ENCODE measurements around the gene SNX10. TPM values are rescaled to one million over a fixed set of nuclear protein-coding genes. Genes with fewer than 3 reads are reported as not detected.

The SNX10 gene
- polyA plus RNA-seq, 4 donors: 1.3 to 12.4 (median 4.9) TPM

DNA sequence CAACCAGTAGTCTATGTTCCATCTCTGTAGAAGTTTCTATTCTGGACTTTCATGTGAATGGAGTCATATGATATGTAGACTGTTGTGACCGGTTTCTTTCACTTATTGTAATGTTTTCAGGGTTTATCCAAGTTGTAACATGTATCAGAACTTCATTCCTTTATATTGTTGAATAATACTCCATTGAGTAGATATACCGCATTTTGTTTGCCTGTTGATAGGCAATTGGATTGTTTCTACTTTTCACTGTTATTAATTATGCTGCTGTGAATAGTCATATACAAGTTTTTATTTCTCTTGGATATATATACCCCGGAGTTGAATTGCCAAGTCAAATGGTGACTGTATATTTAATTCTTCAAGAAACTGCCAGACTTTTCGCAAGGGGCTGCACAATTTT, 40.1 kb downstream of the SNX10 start:
- no peaks in the 10 kb centered on the region for H3K9me3 ChIP-seq (ENCODE audit: control insufficient read depth in 2 of 2, insufficient read depth in 1 of 2, low read depth in 1 of 2, low read length in 1 of 2)
- DNase-seq (no peak), FAIRE-seq (no peak)
- WGBS, 3 donors: 72 to 85% (median 80%) methylated on average over 4 of the region's 4 CpGs
- peaks cover 0 to 4% (median 0%) of the 10 kb centered on the region in 3 donors for H3K36me3 ChIP-seq (ENCODE audit: control insufficient read depth in 3 of 3, insufficient read depth in 2 of 3, low read depth in 1 of 3, low read length in 3 of 3)
- no peaks in the 10 kb centered on the region for H3K4me1 ChIP-seq (ENCODE audit: control insufficient read depth in 3 of 3, insufficient read depth in 2 of 3, low read depth in 1 of 3, low read length in 2 of 3)
- H3K4me3 ChIP-seq (ENCODE audit: low read depth in 1 of 3, low read length in 3 of 3): no peak overlapping the region
- no peaks in the 10 kb centered on the region for H3K27me3 ChIP-seq (ENCODE audit: control insufficient read depth in 3 of 3, insufficient read depth in 3 of 3, low read length in 3 of 3)
- no peak overlapping the region for H3K27ac ChIP-seq (ENCODE audit: low read depth in 1 of 3, low read length in 2 of 3)

- no peaks in the 10 kb centered on the region for H3K4me1 ChIP-seq (ENCODE audit: control insufficient read depth in 3 of 3, insufficient read depth in 2 of 3, low read depth in 1 of 3, low read length in 2 of 3)
- H3K27ac ChIP-seq (ENCODE audit: low read depth in 1 of 3, low read length in 2 of 3): no peak overlapping the region
- DNase-seq: no peak
- no peaks in the 10 kb centered on the region for H3K27me3 ChIP-seq (ENCODE audit: control insufficient read depth in 3 of 3, insufficient read depth in 3 of 3, low read length in 3 of 3)
- WGBS, 3 donors: 74 to 95% (median 94%) methylated on average over 2 of the region's 2 CpGs
- no peak overlapping the region for H3K4me3 ChIP-seq (ENCODE audit: low read depth in 1 of 3, low read length in 3 of 3)
- no peak for FAIRE-seq
- H3K36me3 ChIP-seq (ENCODE audit: control insufficient read depth in 3 of 3, insufficient read depth in 2 of 3, low read depth in 1 of 3, low read length in 3 of 3): peaks cover 0 to 4% (median 0%) of the 10 kb centered on the region in 3 donors
- H3K9me3 ChIP-seq (ENCODE audit: control insufficient read depth in 2 of 2, insufficient read depth in 1 of 2, low read depth in 1 of 2, low read length in 1 of 2): no peaks in the 10 kb centered on the region
These were observed 41.0 kb downstream of the SNX10 start for GRCh38 chr7:26332698-26333097.

DNA sequence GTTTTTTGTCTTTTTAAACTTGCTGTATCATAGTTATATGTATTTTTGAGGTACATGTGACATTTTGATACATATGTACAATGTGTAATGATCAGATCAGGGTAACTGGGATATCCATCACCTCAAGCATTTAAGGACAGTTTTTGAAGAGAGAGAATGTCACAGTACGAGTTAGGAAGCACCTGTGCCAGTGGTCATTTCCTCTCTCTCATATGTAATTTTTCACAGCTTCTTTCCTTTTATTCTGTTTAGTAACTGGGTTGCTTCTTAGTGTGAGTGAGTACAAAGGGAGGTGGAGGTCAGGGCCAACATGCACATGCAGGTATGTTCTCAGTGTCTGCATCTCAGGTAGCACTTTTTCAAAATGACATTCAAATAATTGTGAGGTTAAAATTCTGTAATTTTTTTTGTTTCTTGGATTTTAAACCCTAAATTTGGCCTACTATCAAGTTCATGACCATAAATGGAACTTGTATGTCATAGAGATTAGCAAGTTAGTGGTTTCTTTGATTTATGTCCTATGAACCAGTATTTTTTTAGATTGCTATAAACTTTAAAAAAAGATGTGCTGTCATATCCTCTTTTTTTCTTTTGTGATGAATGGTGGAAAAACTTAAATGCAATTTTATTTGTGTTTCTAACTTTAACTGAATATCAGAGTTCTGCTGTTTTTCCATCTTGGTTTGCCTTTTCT, 42.7 kb downstream of the SNX10 start:
- FAIRE-seq: no peak
- H3K27me3 ChIP-seq (ENCODE audit: control insufficient read depth in 3 of 3, insufficient read depth in 3 of 3, low read length in 3 of 3): no peaks in the 10 kb centered on the region
- H3K9me3 ChIP-seq (ENCODE audit: control insufficient read depth in 2 of 2, insufficient read depth in 1 of 2, low read depth in 1 of 2, low read length in 1 of 2): peaks cover 0 to 2% of the 10 kb centered on the region in 2 donors
- no peak overlapping the region for H3K4me3 ChIP-seq (ENCODE audit: low read depth in 1 of 3, low read length in 3 of 3)
- WGBS, 3 donors: 71 to 94% (median 77%) methylated on average over 1 of the region's 1 CpG
- H3K27ac ChIP-seq (ENCODE audit: low read depth in 1 of 3, low read length in 2 of 3): no peak overlapping the region
- H3K36me3 ChIP-seq (ENCODE audit: control insufficient read depth in 3 of 3, insufficient read depth in 2 of 3, low read depth in 1 of 3, low read length in 3 of 3): peaks cover 0 to 2% (median 0%) of the 10 kb centered on the region in 3 donors
- no peaks in the 10 kb centered on the region for H3K4me1 ChIP-seq (ENCODE audit: control insufficient read depth in 3 of 3, insufficient read depth in 2 of 3, low read depth in 1 of 3, low read length in 2 of 3)
- DNase-seq: no peak

DNA sequence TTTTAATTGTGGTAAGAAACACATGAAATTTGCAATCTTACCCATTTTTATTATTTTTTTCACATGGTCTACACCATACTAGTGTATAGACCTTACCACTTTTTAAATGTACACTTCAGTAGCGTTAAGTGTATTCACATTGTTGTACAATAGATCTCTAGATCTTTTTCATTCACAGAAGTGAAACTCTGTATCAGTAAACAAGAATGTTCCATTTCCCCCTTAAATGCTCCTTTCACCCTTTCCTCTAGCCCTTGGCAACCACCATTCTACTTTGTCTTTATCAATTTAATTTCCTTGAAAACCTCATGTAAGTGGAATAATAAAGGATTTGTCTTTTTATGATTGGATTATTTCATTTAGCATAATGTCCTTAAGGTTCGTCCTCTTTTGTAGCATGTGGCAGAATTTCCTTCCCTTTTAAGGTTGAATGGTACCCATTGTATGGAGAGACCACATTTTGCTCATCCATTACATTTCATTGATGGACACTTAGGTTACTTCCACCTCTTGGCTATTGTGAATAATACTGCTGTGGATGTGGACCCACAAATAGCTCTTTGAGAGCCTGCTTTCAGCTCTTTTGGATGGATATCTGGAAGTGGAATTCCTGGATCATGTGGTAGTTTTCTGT, 45.7 kb downstream of the SNX10 start:
- H3K4me3 ChIP-seq (ENCODE audit: low read depth in 1 of 3, low read length in 3 of 3): no peak overlapping the region
- H3K27me3 ChIP-seq (ENCODE audit: control insufficient read depth in 3 of 3, insufficient read depth in 3 of 3, low read length in 3 of 3): no peaks in the 10 kb centered on the region
- no peaks in the 10 kb centered on the region for H3K36me3 ChIP-seq (ENCODE audit: control insufficient read depth in 3 of 3, insufficient read depth in 2 of 3, low read depth in 1 of 3, low read length in 3 of 3)
- peaks cover 0 to 2% of the 10 kb centered on the region in 2 donors for H3K9me3 ChIP-seq (ENCODE audit: control insufficient read depth in 2 of 2, insufficient read depth in 1 of 2, low read depth in 1 of 2, low read length in 1 of 2)
- no peaks in the 10 kb centered on the region for H3K4me1 ChIP-seq (ENCODE audit: control insufficient read depth in 3 of 3, insufficient read depth in 2 of 3, low read depth in 1 of 3, low read length in 2 of 3)
- FAIRE-seq (no peak), DNase-seq (no peak)
- no peak overlapping the region for H3K27ac ChIP-seq (ENCODE audit: low read depth in 1 of 3, low read length in 2 of 3)
- 40 to 66% (median 55%) methylated on average over 2 of the region's 2 CpGs for WGBS, 3 donors

- WGBS, 3 donors: 81 to 90% (median 88%) methylated on average over 6 of the region's 6 CpGs
- DNase-seq: no peak
- Histone ChIP-seq H3K36me3 (ENCODE audit: control insufficient read depth in 3 of 3, insufficient read depth in 2 of 3, low read depth in 1 of 3, low read length in 3 of 3) (peaks cover 0 to 2% (median 0%) of the 10 kb centered on the region in 3 donors), H3K4me1 (ENCODE audit: control insufficient read depth in 3 of 3, insufficient read depth in 2 of 3, low read depth in 1 of 3, low read length in 2 of 3) (no peaks in the 10 kb centered on the region), H3K4me3 (ENCODE audit: low read depth in 1 of 3, low read length in 3 of 3) (no peak overlapping the region), H3K27ac (ENCODE audit: low read depth in 1 of 3, low read length in 2 of 3) (no peak overlapping the region), H3K27me3 (ENCODE audit: control insufficient read depth in 3 of 3, insufficient read depth in 3 of 3, low read length in 3 of 3) (no peaks in the 10 kb centered on the region), H3K9me3 (ENCODE audit: control insufficient read depth in 2 of 2, insufficient read depth in 1 of 2, low read depth in 1 of 2, low read length in 1 of 2) (peaks cover 0 to 2% of the 10 kb centered on the region in 2 donors)
- FAIRE-seq: no peak
These were observed 48.9 kb downstream of the SNX10 start for GRCh38 chr7:26340476-26341018.

DNA sequence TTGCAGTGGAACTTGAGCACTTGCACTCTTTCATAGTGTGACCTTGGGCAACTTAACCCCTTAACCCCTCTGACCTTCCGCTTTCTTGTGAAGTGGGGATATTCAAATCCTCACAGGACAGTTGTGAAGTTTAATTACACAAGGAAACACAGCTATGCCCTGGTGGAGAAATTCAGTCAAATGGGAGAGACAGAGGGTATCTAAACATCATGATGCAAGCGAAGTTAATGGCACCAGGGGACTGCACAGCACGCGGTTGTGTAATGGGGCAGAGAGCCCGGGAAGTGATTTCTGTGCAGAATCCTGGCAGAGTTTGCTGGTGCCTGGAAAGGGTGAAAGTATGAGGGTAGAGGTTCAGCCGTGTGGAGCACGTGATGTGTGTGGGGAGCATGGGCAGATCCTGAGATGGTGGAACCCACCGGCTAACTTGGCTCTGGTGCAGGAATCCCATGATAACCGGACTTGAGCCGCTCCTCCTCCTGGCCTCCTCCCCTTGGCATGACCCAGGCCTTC, 51.7 kb downstream of the SNX10 start:
- FAIRE-seq: no peak
- H3K27ac ChIP-seq (ENCODE audit: low read depth in 1 of 3, low read length in 2 of 3): no peak overlapping the region

GRCh38 chr7:26343837-26344236, 52.2 kb downstream of the SNX10 start:
- Histone ChIP-seq H3K27ac (ENCODE audit: low read depth in 1 of 3, low read length in 2 of 3) (no peak overlapping the region), H3K9me3 (ENCODE audit: control insufficient read depth in 2 of 2, insufficient read depth in 1 of 2, low read depth in 1 of 2, low read length in 1 of 2) (no peaks in the 10 kb centered on the region), H3K27me3 (ENCODE audit: control insufficient read depth in 3 of 3, insufficient read depth in 3 of 3, low read length in 3 of 3) (no peaks in the 10 kb centered on the region), H3K4me1 (ENCODE audit: control insufficient read depth in 3 of 3, insufficient read depth in 2 of 3, low read depth in 1 of 3, low read length in 2 of 3) (peaks cover 0 to 9% (median 0%) of the 10 kb centered on the region in 3 donors), H3K36me3 (ENCODE audit: control insufficient read depth in 3 of 3, insufficient read depth in 2 of 3, low read depth in 1 of 3, low read length in 3 of 3) (peaks cover 0 to 10% (median 0%) of the 10 kb centered on the region in 3 donors), H3K4me3 (ENCODE audit: low read depth in 1 of 3, low read length in 3 of 3) (no peak overlapping the region)
- WGBS, 3 donors: 91 to 95% (median 94%) methylated on average over 2 of the region's 2 CpGs
- no peak for DNase-seq
- no peak for FAIRE-seq

More for the DNA sequence above, 51.7 kb downstream of the SNX10 start:
- DNase-seq: no peak
- H3K4me1 ChIP-seq (ENCODE audit: control insufficient read depth in 3 of 3, insufficient read depth in 2 of 3, low read depth in 1 of 3, low read length in 2 of 3): peaks cover 0 to 5% (median 0%) of the 10 kb centered on the region in 3 donors
- no peaks in the 10 kb centered on the region for H3K27me3 ChIP-seq (ENCODE audit: control insufficient read depth in 3 of 3, insufficient read depth in 3 of 3, low read length in 3 of 3)
- no peaks in the 10 kb centered on the region for H3K9me3 ChIP-seq (ENCODE audit: control insufficient read depth in 2 of 2, insufficient read depth in 1 of 2, low read depth in 1 of 2, low read length in 1 of 2)
- WGBS, 3 donors: 92 to 95% (median 93%) methylated on average over 10 of the region's 10 CpGs
- no peak overlapping the region for H3K4me3 ChIP-seq (ENCODE audit: low read depth in 1 of 3, low read length in 3 of 3)
- H3K36me3 ChIP-seq (ENCODE audit: control insufficient read depth in 3 of 3, insufficient read depth in 2 of 3, low read depth in 1 of 3, low read length in 3 of 3): peaks cover 0 to 10% (median 0%) of the 10 kb centered on the region in 3 donors

DNA sequence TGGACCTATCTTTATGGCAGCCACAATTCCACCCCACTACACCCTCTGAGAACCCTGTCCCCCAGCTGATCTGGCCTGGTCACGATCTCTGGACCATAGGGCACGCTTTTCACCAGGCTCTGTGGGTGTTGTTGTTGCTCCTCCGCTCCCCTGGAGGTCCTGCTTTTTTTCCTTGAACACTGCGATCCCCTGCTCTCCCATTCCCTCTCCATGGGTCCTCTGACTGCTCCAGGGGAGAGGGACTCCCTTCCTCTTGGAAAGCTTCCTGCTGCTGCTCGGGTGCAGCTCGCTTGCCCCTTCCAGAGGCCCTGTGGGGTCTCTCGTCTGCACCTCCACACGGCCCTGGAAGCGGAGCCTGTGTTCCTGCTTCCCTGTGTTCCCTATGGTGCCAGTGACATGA, 53.5 kb downstream of the SNX10 start:
- FAIRE-seq: no peak
- Histone ChIP-seq H3K27ac (ENCODE audit: low read depth in 1 of 3, low read length in 2 of 3) (no peak overlapping the region), H3K4me1 (ENCODE audit: control insufficient read depth in 3 of 3, insufficient read depth in 2 of 3, low read depth in 1 of 3, low read length in 2 of 3) (peaks cover 0 to 16% (median 0%) of the 10 kb centered on the region in 3 donors), H3K9me3 (ENCODE audit: control insufficient read depth in 2 of 2, insufficient read depth in 1 of 2, low read depth in 1 of 2, low read length in 1 of 2) (no peaks in the 10 kb centered on the region), H3K36me3 (ENCODE audit: control insufficient read depth in 3 of 3, insufficient read depth in 2 of 3, low read depth in 1 of 3, low read length in 3 of 3) (peaks cover 0 to 10% (median 0%) of the 10 kb centered on the region in 3 donors), H3K27me3 (ENCODE audit: control insufficient read depth in 3 of 3, insufficient read depth in 3 of 3, low read length in 3 of 3) (no peaks in the 10 kb centered on the region), H3K4me3 (ENCODE audit: low read depth in 1 of 3, low read length in 3 of 3) (no peak overlapping the region)
- WGBS, 3 donors: 82 to 91% (median 88%) methylated on average over 9 of the region's 9 CpGs
- no peak for DNase-seq
